ENCODE measurements around the gene ZNF575.
"Not testable (repeated sequence)": the region's sequence is repeated elsewhere in the genome, so short reads cannot be mapped to it uniquely, and the experiment has no call there.

Gene ZNF575

DNA sequence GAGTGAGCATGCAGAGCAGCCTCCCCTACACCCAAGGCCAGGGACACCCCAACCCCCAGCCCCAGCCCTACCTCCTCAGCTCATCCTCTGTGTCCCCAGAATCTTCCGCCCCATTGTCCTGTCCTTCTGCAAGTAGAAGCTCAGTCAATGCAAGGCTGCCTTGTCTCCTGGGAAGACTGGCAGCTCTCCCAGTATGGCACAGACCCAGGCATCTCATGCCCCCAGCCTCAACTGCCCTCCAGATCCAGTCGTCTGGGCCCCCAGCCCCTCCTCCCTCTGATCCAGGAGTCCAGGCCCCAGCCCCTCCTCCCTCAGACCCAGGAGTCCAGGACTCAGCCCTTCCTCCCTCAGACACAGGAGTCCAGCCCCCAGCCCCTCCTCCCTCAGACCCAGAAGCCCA lies 13.0 kb downstream of the ZNF575 start:
- no peak for DNase-seq

GRCh38 chr19:43546581-43546980 lies 13.6 kb downstream of the ZNF575 start:
- no peak for DNase-seq

DNA sequence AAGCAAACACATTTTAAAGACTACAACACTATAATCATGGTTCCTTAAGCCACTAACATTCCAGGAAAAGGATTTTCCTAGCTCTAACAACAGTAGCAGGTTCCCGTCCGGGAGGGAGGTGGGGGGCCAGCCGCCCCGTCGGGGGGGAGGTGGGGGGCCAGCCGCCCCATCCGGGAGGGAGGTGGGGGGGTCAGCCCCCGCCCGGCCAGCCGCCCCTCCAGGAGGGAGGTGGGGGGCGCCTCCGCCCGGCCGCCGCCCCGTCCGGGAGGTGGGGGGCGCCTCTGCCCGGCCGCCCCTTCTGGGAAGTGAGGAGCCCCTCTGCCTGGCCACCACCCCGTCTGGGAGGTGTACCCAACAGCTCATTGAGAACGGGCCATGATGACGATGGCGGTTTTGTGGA lies 14.9 kb downstream of the ZNF575 start:
- not testable (repeated sequence) for DNase-seq

- DNase-seq = no peak
These were observed 15.7 kb downstream of the ZNF575 start for GRCh38 chr19:43548706-43549105.

DNA sequence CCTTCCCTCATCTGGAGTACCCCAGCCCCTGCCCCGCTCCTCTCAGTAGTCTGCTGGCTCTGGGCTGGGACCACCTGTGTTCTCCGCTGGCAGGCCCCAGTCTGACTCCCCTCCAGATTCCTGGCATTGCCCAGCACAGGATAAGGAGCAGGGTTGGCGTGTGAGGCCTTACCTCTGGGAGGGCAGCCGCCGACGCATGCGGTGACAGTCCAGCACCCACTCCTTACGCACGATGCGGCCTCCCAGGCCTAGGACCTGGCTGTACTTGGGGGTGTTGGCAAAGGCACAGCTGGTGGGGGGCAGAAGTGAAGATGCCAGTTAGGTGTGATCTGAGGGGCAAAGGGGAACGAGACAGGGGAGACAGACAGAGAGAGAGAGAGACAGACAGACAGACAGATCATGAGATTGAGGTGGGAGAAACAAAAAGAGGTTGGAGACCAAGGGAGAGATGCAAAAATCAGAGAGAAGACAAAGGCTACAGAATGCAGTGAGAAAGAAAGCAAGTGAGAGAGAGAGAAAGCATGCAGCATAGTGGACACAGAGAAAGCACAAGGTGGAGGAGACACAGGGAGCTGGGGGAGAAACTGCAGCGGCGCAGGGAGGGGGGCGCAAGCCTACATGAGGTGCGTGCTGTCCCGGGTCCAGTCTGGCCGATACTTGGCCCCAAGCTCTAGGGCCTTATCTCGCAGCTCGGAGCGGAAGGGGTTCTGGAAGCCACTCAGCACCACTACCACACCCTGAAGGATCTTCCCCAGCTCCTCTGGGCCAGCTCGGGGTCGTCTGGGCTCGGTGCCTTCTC lies 18.6 kb downstream of the ZNF575 start:
- no peak for DNase-seq

DNA sequence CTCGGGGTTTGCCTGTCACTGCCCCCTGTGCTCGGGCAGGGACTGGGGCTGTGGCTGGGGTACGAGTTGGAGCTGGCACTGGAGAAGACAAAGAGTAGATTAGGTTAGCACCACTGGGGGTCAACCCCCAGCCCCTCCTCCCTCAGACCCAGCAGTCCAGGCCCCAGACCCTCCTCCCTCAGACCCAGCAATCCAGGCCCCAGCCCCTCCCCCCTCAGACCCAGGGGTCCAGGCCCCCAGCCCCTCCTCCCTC lies 19.1 kb downstream of the ZNF575 start:
- no peak for DNase-seq

GRCh38 chr19:43552616-43553015 lies 19.6 kb downstream of the ZNF575 start:
- DNase-seq = no peak

GRCh38 chr19:43553656-43554055 lies 20.7 kb downstream of the ZNF575 start:
- DNase-seq = no peak

- no peak for DNase-seq
These were observed 21.4 kb downstream of the ZNF575 start for GRCh38 chr19:43554317-43554895.

- DNase-seq = peak; percentile 90
These were observed 22.3 kb downstream of the ZNF575 start for GRCh38 chr19:43555185-43555770.

GRCh38 chr19:43560687-43561086 lies 27.7 kb downstream of the ZNF575 start:
- DNase-seq = no peak

DNA sequence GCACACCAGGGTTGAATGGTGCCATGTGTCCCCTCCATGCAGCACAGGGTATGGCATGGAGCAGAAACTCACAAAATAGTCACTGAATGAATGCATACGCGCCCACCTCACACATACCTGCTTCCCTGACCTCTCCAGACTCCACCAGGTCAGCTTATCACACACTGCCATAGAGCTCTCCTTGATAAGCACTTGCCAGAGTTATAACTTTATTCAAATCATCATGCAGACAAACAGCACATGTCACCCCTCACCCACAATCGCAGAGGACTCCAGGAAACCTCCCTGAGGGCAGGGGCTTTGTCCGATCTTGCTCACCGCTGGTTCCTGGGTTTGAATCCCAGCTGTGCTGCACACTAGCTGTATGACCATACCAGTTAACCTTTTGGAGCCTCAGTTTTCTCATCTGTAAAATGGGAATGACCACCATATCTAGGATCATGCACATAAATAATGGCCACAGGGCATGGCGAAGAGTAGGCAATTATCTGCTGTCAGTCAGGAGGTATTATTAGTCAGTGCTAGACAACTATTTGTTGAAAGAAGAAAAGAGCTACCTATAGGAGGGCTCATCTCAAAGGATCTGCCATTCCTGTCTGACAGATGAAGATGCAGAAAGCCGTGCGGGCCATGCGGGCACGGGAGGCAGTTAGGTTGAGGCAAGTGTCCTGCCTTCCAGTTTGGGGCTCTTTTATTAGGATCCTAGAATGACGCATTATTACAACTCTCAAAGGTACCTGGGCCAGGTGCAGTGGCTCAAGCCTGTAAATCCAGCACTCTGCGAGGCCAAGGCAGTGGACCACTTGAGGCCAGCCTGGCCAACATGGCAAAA lies 28.4 kb downstream of the ZNF575 start:
- DNase-seq = no peak

GRCh38 chr19:43562226-43562697 lies 29.3 kb downstream of the ZNF575 start:
- DNase-seq = no peak

GRCh38 chr19:43562698-43563241 lies 29.8 kb downstream of the ZNF575 start:
- peak; percentile 89 for DNase-seq

- no peak for DNase-seq
These were observed 30.9 kb downstream of the ZNF575 start for GRCh38 chr19:43563816-43564457.

DNA sequence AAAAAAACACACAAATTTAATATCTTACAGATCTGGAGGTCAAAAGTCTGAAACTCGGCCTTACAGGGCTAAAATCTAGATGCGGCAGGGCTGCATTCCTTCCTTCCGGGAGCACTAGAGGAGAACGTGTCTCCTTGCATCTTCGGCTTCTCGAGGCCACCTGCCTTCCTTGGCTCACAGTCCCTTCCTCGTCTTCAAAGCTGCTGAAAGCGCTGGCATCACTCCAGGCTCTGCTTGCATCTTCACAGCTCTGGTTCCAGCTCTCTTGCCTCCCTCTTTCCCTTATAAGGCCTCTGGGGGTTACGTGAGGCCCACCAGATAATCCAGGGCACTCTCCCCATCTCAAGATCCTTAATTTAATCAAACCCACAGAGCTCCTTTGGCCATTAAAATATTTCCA lies 31.8 kb downstream of the ZNF575 start:
- no peak for DNase-seq

DNA sequence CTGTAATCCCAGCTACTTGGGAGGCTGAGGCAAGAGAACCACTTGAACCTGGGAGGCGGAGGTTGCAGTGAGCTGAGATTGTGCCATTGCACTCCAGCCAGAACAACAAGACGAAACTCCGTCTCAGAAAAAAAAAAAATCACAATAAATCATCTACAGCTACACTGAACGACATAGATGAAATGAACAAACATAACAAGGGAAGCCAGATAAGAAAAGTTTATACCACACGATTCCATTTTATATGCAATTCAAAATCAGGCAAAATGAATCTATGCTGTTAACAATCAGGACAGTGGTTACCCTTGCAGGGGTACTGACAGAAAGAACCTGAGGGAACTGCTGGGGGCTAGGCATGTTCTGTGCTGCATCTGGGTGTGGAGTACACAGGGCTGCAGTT lies 36.7 kb downstream of the ZNF575 start:
- no peak for DNase-seq

GRCh38 chr19:43570174-43570791 lies 37.3 kb downstream of the ZNF575 start:
- no peak for DNase-seq

DNA sequence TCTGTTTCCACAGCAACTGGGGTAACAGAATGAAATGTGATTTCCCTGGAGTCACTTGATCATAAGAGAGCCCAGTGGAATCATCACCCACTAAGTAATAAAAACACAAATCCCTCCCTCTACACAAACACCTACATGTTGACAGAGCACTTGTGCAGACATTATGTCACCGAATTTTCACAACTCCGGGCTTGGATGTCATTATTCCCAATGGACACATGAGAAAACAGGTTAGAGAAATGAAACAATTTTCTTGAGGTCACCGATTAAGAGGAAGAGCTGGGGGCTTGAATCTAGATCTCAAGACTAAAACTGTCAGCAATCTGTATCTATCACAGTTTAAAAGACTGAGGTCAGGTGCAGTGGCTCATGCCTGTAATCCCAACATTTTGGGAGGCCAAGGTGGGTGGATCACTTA lies 39.2 kb downstream of the ZNF575 start:
- DNase-seq = no peak

GRCh38 chr19:43574424-43575155 lies 41.6 kb downstream of the ZNF575 start:
- DNase-seq = no peak

GRCh38 chr19:43575156-43575950 lies 42.4 kb downstream of the ZNF575 start, which contains the start of the genes PINLYP and XRCC1:
Gene PINLYP, plus strand, starts transcription at chr19:43575801. Its CDS starts 1,391 bp downstream, at chr19:43577192.
Gene XRCC1, minus strand, starts transcription at chr19:43575527. Its CDS starts 69 bp downstream, at chr19:43575458.
- DNase-seq = peak; percentile 98

Measured in activated CD4-positive, alpha-beta T cell treated with anti-CD3 and anti-CD28 coated beads, Interleukin-2, Interleukin-6, amounts not matched to agents 100 ng/mL and 50 ng/mL, durations not matched to agents 16 hours and 8 hours (primary cell).